ENCODE data around the gene TRAF7. TPM values are rescaled to one million over a fixed set of nuclear protein-coding genes. Genes with fewer than 3 reads are reported as not detected.
"Not testable (repeated sequence)": the region's sequence is repeated elsewhere in the genome, so short reads cannot be mapped to it uniquely, and the experiment has no call there.

Gene TRAF7
- total RNA-seq, 1 experiment from 2014 or later, result 199 TPM

DNA sequence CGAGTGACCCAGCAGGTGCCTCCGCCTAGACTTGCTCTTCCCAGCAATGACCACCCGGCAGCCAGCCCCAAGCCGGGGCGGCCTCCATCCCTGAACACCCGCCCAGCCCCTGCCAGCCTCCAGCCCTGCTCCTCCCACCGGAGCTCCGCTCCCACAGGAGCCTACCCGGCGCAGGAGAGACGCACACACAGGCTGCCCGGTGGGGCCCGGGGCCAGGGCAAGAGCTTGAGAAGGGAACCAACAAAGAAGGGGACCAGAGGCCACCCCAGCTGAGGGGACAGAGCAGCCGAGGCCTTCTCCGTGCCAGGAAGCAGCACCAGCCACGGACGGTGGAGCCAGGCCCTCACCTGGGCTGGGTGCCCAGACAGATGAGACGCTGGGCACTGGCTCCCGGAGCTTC lies 33.7 kb upstream of the TRAF7 start:
- H3K27ac ChIP-seq, result no peak overlapping the region
- intact Hi-C loops (cut with micrococcal nuclease; ENCODE audit: unreplicated experiment), result no loop called here

DNA sequence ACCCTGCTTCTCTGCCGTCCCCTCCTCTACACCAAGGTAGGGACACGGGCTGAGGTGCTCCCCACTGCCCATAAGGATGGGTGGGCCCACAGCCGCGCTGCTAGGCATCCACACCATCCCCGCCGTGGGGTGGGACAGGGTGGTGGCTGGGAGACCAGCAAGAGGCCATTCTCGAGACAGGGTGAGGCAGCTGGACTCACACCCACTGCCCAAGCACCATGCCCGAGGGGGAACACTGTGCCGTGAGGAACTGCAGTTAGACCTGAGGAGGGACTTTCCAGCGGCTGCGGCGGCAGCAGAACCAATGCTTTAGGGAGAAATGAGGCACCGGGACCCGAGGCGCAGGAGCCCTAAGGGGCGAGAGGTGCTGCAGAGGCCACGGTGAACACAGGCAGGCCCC lies 33.2 kb upstream of the TRAF7 start:
- POLR2A ChIA-PET (ENCODE audit: unreplicated experiment), result no interaction called here
- Histone ChIP-seq H3K27me3 (ENCODE audit: insufficient read depth, low read depth) (no peaks in the 10 kb centered on the region), H3K27ac (no peak overlapping the region), H3K9me3 (ENCODE audit: insufficient read depth, low read depth) (no peaks in the 10 kb centered on the region), H3K79me2 (ENCODE audit: low read depth) (peaks cover 5% of the 10 kb centered on the region; the same call in 1 of the 2 replicates), H3K4me3 (no peak overlapping the region), H4K20me1 (ENCODE audit: insufficient read depth) (no peaks in the 10 kb centered on the region; the same call in 1 of the 2 replicates), H3K4me2 (no peak overlapping the region), H2AFZ (no peak overlapping the region), H3F3A (ENCODE audit: insufficient read depth, low read depth) (no peaks in the 10 kb centered on the region), H3K4me1 (replicated peaks; ENCODE audit: insufficient read depth) (0 out of 2 replicates have a peak, but pooled peaks cover 1% of the 10 kb centered on the region), H3K9me2 (ENCODE audit: insufficient read depth) (no peaks in the 10 kb centered on the region), H3K36me3 (ENCODE audit: low read depth) (no peaks in the 10 kb centered on the region)
- intact Hi-C loops (cut with micrococcal nuclease; ENCODE audit: unreplicated experiment), result no loop called here
- TF ChIP-seq EZH2 (IDR thresholded peaks at IDR 0.05; ENCODE audit: low read depth), result no peak
- TF ChIP-seq, protein P1, sequence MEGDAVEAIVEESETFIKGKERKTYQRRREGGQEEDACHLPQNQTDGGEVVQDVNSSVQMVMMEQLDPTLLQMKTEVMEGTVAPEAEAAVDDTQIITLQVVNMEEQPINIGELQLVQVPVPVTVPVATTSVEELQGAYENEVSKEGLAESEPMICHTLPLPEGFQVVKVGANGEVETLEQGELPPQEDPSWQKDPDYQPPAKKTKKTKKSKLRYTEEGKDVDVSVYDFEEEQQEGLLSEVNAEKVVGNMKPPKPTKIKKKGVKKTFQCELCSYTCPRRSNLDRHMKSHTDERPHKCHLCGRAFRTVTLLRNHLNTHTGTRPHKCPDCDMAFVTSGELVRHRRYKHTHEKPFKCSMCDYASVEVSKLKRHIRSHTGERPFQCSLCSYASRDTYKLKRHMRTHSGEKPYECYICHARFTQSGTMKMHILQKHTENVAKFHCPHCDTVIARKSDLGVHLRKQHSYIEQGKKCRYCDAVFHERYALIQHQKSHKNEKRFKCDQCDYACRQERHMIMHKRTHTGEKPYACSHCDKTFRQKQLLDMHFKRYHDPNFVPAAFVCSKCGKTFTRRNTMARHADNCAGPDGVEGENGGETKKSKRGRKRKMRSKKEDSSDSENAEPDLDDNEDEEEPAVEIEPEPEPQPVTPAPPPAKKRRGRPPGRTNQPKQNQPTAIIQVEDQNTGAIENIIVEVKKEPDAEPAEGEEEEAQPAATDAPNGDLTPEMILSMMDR (conservative IDR thresholded peaks at IDR 0.05), result no peak
- no peak for DNase-seq
- CTCF ChIA-PET, result no interaction called here
- no TSS peak for BruUV-seq (replicated peaks)

More for the DNA sequence above, 33.7 kb upstream of the TRAF7 start:
- no peaks in the 10 kb centered on the region; the same call in 1 of the 2 replicates for H3K79me2 ChIP-seq (ENCODE audit: low read depth)
- H3K4me2 ChIP-seq, result no peak overlapping the region
- H3F3A ChIP-seq (ENCODE audit: insufficient read depth, low read depth), result no peaks in the 10 kb centered on the region
- no peaks in the 10 kb centered on the region for H3K4me1 ChIP-seq (replicated peaks; ENCODE audit: insufficient read depth)
- POLR2A ChIA-PET (ENCODE audit: unreplicated experiment), result no interaction called here
- DNase-seq, result no peak
- H2AFZ ChIP-seq, result no peak overlapping the region
- H4K20me1 ChIP-seq (ENCODE audit: insufficient read depth), result no peaks in the 10 kb centered on the region; the same call in 1 of the 2 replicates
- no peaks in the 10 kb centered on the region for H3K9me3 ChIP-seq (ENCODE audit: insufficient read depth, low read depth)
- TF ChIP-seq, protein P1 (conservative IDR thresholded peaks at IDR 0.05), result no peak
- no peak for TF ChIP-seq EZH2 (IDR thresholded peaks at IDR 0.05; ENCODE audit: low read depth)
- no peak overlapping the region for H3K4me3 ChIP-seq
- no peaks in the 10 kb centered on the region for H3K27me3 ChIP-seq (ENCODE audit: insufficient read depth, low read depth)
- no TSS peak for BruUV-seq (replicated peaks)
- no peaks in the 10 kb centered on the region for H3K36me3 ChIP-seq (ENCODE audit: low read depth)
- CTCF ChIA-PET, result no interaction called here
- no peaks in the 10 kb centered on the region for H3K9me2 ChIP-seq (ENCODE audit: insufficient read depth)

DNA sequence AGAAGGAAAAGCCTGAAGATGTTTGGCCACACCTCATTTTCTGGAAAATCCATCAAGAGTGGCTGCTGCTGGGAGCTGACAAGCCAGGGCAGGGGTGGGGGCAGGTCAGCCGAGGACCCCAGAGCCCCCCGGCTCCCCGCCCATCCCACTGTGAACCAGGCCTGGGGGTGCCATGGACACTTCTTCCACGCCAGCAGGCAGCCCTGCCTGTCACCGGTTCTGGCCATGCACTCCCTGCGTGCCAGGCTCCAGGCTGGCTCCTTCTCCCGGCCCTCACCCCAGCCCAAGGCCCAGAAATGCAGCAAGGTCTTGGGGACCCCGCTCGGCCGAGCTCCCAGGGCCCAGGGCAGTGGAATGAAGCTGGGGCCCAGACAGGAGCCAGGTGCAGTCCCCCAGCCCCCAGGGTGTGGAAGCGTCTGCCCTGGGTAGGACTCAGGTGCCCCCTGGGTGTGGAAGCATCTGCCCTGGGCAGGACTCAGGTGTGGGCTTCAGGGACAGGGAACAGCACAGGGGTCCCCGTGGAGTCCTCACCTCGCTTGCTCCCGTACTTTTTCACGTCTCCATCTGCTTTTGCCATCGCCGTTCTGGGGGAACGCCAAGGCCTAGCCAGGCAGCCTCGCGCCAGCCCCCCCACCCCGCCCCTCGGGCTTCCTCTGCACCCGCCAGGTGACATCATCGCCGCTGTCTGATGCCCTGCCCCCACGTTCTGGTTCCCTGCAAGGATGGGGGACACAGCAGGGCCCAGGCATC lies 32.5 kb upstream of the TRAF7 start:
- H2AFZ ChIP-seq; H3K27ac ChIP-seq; POLR2A ChIA-PET (ENCODE audit: unreplicated experiment); BruUV-seq (replicated peaks); CTCF ChIA-PET; H3K9me3 ChIP-seq (ENCODE audit: insufficient read depth, low read depth); H3F3A ChIP-seq (ENCODE audit: insufficient read depth, low read depth); H3K4me3 ChIP-seq; H3K79me2 ChIP-seq (ENCODE audit: low read depth); H3K9me2 ChIP-seq (ENCODE audit: insufficient read depth); H3K4me1 ChIP-seq (replicated peaks; ENCODE audit: insufficient read depth); H4K20me1 ChIP-seq (ENCODE audit: insufficient read depth); intact Hi-C loops (cut with micrococcal nuclease; ENCODE audit: unreplicated experiment); H3K36me3 ChIP-seq (ENCODE audit: low read depth); H3K4me2 ChIP-seq; H3K27me3 ChIP-seq (ENCODE audit: insufficient read depth, low read depth); DNase-seq: not testable (repeated sequence)

DNA sequence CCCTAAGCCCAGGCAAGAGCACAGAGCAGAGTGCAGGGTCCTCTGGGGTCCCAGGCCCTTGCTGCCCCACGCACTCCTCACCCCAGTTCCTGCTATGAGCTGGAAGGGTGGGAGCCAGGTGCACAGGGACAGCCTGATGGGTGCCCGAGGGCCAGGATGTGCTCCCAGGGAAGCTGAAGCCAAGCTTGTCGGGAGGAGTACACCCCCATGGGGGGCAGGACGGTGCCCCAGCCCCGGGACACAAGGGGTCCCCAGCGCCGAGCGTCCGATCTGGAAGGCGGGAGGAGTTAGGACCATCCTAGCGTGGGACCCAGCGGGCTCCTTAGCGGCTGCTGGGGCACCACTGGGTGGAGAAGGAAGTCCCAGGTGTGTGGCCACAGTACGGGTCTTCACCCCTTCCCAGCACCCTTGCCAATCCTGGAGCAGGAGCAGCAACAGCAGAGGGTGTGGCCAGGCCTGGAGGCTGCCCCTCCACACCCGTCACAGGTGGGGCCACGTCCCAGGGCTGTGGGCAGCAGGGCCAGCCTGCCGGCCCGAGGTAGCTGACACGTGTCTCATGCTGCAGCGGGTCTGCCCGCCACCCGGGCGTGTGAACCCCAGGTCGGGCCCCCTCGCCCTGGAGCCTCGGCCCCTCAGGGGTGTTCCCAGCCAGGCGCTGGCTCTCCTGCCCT lies 31.7 kb upstream of the TRAF7 start:
- POLR2A ChIA-PET (ENCODE audit: unreplicated experiment); H3K9me3 ChIP-seq (ENCODE audit: insufficient read depth, low read depth); H3K4me1 ChIP-seq (replicated peaks; ENCODE audit: insufficient read depth); H2AFZ ChIP-seq; H4K20me1 ChIP-seq (ENCODE audit: insufficient read depth); H3K79me2 ChIP-seq (ENCODE audit: low read depth); H3K27me3 ChIP-seq (ENCODE audit: insufficient read depth, low read depth); H3K36me3 ChIP-seq (ENCODE audit: low read depth); CTCF ChIA-PET; intact Hi-C loops (cut with micrococcal nuclease; ENCODE audit: unreplicated experiment); BruUV-seq (replicated peaks); H3K9me2 ChIP-seq (ENCODE audit: insufficient read depth); H3F3A ChIP-seq (ENCODE audit: insufficient read depth, low read depth); H3K4me2 ChIP-seq; H3K4me3 ChIP-seq; H3K27ac ChIP-seq: not testable (repeated sequence)
- DNase-seq, result peak in 1 of 2 experiments; percentile 45

DNA sequence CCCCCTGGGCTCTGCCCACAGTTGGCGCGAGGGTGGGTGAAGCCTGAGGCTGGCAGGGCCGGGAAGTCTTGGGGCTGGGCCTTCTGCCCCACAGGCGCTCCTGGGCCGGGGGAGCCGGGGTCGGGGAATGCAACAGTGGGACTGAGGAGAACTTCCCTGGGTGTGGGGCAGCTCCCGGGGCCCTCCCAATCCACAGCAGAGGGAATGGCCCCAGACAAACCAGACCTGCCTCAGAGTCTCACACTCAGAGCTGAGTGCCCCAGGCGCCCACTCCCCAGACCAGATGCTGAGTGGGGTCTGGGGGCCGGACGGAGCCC lies 31.2 kb upstream of the TRAF7 start:
- H3K9me3 ChIP-seq (ENCODE audit: insufficient read depth, low read depth); H3K4me1 ChIP-seq (replicated peaks; ENCODE audit: insufficient read depth); BruUV-seq (replicated peaks); H3K27me3 ChIP-seq (ENCODE audit: insufficient read depth, low read depth); intact Hi-C loops (cut with micrococcal nuclease; ENCODE audit: unreplicated experiment); H3K4me3 ChIP-seq; H4K20me1 ChIP-seq (ENCODE audit: insufficient read depth); H3K27ac ChIP-seq; DNase-seq; H3K36me3 ChIP-seq (ENCODE audit: low read depth); H2AFZ ChIP-seq; POLR2A ChIA-PET (ENCODE audit: unreplicated experiment); H3K79me2 ChIP-seq (ENCODE audit: low read depth); H3K4me2 ChIP-seq; H3K9me2 ChIP-seq (ENCODE audit: insufficient read depth); H3F3A ChIP-seq (ENCODE audit: insufficient read depth, low read depth); CTCF ChIA-PET: not testable (repeated sequence)

Data from PC-9 (cell line).